B cell (primary cell): Measurements from ENCODE around the gene TRMU. TPM values are rescaled to one million over a fixed set of nuclear protein-coding genes. Genes with fewer than 3 reads are reported as not detected.

ENCODE experiments used
- ATAC-seq: fragments of 200-7000 bp; cut with Tn5 transposase; one replicate; pipeline ENCODE4 v1.10.0; 2021; ENCODE audit warnings: low read depth, mild to moderate bottlenecking, moderate number of reproducible peaks, moderate library complexity
- CTCF ChIA-PET: fragments of 350-600 bp; sonication (Branson Sonifier 250); formaldehyde crosslinking; loops from one replicate; lab custom pipeline; 2021; ENCODE audit warnings: antibody characterized with exemption, inconsistent platforms; lab: Charles Lee
- POLR2A ChIA-PET: fragments of 350-600 bp; sonication (Branson Sonifier 250); formaldehyde crosslinking; loops from one replicate; lab custom pipeline; 2021; ENCODE audit warnings: antibody characterized with exemption; lab: Charles Lee
- DNase-seq: peaks from one replicate; pipeline ENCODE4 v3.0.0; 2013
- H2AFZ ChIP-seq: 2 replicates; pipeline ENCODE4 v1.6.1; 2012; ENCODE audit warnings: mild to moderate bottlenecking, low read depth, low read length; ENCODE audit not compliant: insufficient read depth, poor library complexity, severe bottlenecking
- H3K27ac ChIP-seq, 2 donors: 1 replicate in 1 of 2; 2 replicates in 1 of 2; pipeline ENCODE4 v1.5.1; 2012 to 2013; ENCODE audit warnings: low read length in 2 of 2, mild to moderate bottlenecking in 2 of 2, moderate library complexity in 1 of 2
- H3K27me3 ChIP-seq, 4 experiments: fragments of 200-600 bp in 1 of 4; sonication (generic) in 1 of 4; replicated peaks in 1 of 4; 1 replicate in 2 of 4; 2 replicates in 2 of 4; pipeline versions ENCODE4 v1.6.1 to v1.7.0; 2013 to 2016; ENCODE audit warnings: low read length in 3 of 4, mild to moderate bottlenecking in 2 of 4, mixed read lengths in 1 of 4, moderate library complexity in 1 of 4; ENCODE audit not compliant: insufficient read depth in 4 of 4, control insufficient read depth in 3 of 4; ENCODE audit errors: control extremely low read depth in 1 of 4
- H3K36me3 ChIP-seq, 2 experiments: replicated peaks in 1 of 2; 1 replicate in 1 of 2; 2 replicates in 1 of 2; pipeline versions ENCODE4 v1.6.1 to v1.7.1; 2013; ENCODE audit warnings: low read length in 1 of 2; ENCODE audit not compliant: insufficient read depth in 2 of 2, control insufficient read depth in 1 of 2; ENCODE audit errors: control extremely low read depth in 1 of 2, extremely low read depth in 1 of 2
- H3K4me1 ChIP-seq, 2 donors: fragments of 200-600 bp in 1 of 2; sonication (generic) in 1 of 2; 1 replicate in 1 of 2; 2 replicates in 1 of 2; pipeline versions ENCODE4 v1.5.1 to v1.6.1; 2013 to 2017; ENCODE audit warnings: low read length in 2 of 2; ENCODE audit not compliant: control insufficient read depth in 2 of 2, insufficient read depth in 2 of 2
- H3K4me2 ChIP-seq: replicated peaks from 2 replicates; pipeline ENCODE3; 2012; ENCODE audit warnings: mild to moderate bottlenecking, low read depth, low read length; ENCODE audit not compliant: poor library complexity, severe bottlenecking
- H3K4me3 ChIP-seq, 5 experiments: fragments of 200-600 bp in 1 of 5; sonication (generic) in 1 of 5; 1 replicate in 3 of 5; 2 replicates in 2 of 5; pipeline versions ENCODE4 v1.5.1 to v1.7.0; 2011 to 2016; ENCODE audit warnings: low read length in 4 of 5, mild to moderate bottlenecking in 4 of 5, low read depth in 2 of 5, control low read depth in 1 of 5, moderate library complexity in 1 of 5; ENCODE audit not compliant: insufficient read depth in 1 of 5; ENCODE audit errors: control extremely low read depth in 1 of 5, extremely low read depth in 1 of 5
- H3K79me2 ChIP-seq: fragments of 200-600 bp; sonication (generic); one replicate; pipeline ENCODE4 v1.6.0; 2016; ENCODE audit warnings: low read length; ENCODE audit not compliant: control insufficient read depth, insufficient read depth
- H3K9ac ChIP-seq: fragments of 200-600 bp; sonication (generic); 2 replicates; pipeline ENCODE4 v1.6.1; 2017; ENCODE audit warnings: mild to moderate bottlenecking, low read length, moderate library complexity
- H3K9me3 ChIP-seq, 3 donors: one replicate each; pipeline versions ENCODE4 v1.6.1 to v1.7.1; 2013; ENCODE audit warnings: low read length in 2 of 3; ENCODE audit not compliant: control insufficient read depth in 2 of 3, insufficient read depth in 1 of 3; ENCODE audit errors: control extremely low read depth in 1 of 3
- H4K20me1 ChIP-seq: 2 replicates; pipeline ENCODE4 v1.6.0; 2012; ENCODE audit warnings: mild to moderate bottlenecking, low read length; ENCODE audit not compliant: insufficient read depth, control insufficient read depth, poor library complexity, severe bottlenecking
- H3K27ac Mint-ChIP-seq: one replicate; pipeline ENCODE4 v1.8.0; 2021; ENCODE audit warnings: mixed read lengths
- H3K27me3 Mint-ChIP-seq: one replicate; pipeline ENCODE4 v1.8.0; 2021; ENCODE audit warnings: mixed read lengths
- H3K4me1 Mint-ChIP-seq: one replicate; pipeline ENCODE4 v1.8.0; 2021; ENCODE audit warnings: mixed read lengths
- H3K4me3 Mint-ChIP-seq: one replicate; pipeline ENCODE4 v1.8.0; 2021; ENCODE audit warnings: mixed read lengths
- H3K9me3 Mint-ChIP-seq: one replicate; pipeline ENCODE4 v1.8.0; 2022; ENCODE audit warnings: mixed read lengths; ENCODE audit not compliant: insufficient read depth
- CTCF ChIP-seq: fragments of 200-600 bp; IDR thresholded peaks from one replicate; pipeline ENCODE4 v1.8.0; 2022; ENCODE audit warnings: antibody characterized with exemption, mild to moderate bottlenecking
- EZH2 ChIP-seq: IDR thresholded peaks from 2 replicates; pipeline ENCODE4 v1.6.1; 2012; ENCODE audit warnings: borderline replicate concordance, low read depth, mild to moderate bottlenecking, moderate library complexity, low read length; ENCODE audit not compliant: insufficient read depth, poor library complexity, severe bottlenecking
- WGBS: methylation state at CpG from one replicate; pipeline ENCODE4 v1.1.5; 2013; ENCODE audit warnings: missing lambda C conversion rate; ENCODE audit not compliant: insufficient coverage; 5-methylcytosine and 5-hydroxymethylcytosine counted together
- intact Hi-C: fragments of 100-400 bp; cut with micrococcal nuclease; formaldehyde crosslinking; loops from one replicate; pipeline ENCODE4 v1.10.0; 2022
- polyA plus RNA-seq: library from polyadenylated mRNA; depleted of rRNA; stranded (reverse); fragments of >200 nt; gene quantifications from 2 replicates; pipeline ENCODE4 v1.2.3, GENCODE V29; 2012
- total RNA-seq, 2 donors: library from RNA; stranded (reverse); fragments of 120-200 nt in 1 of 2; gene quantifications; 1 replicate in 1 of 2; 2 replicates in 1 of 2; pipeline versions ENCODE4 v1.2.3 to v1.2.4, GENCODE V29; 2013 to 2022

TRMU gene
- total and polyA plus RNA-seq, 2 donors (not counting 1 experiment from before 2014, with no cell fraction given), result 51.0 to 76.9 TPM

- H3K9ac ChIP-seq, result peak overlapping the region; percentile 58
- H3K4me1 Mint-ChIP-seq, result peaks cover 48% of the 10 kb centered on the region
- CTCF ChIA-PET, result interaction anchor here (1.7 kb wide), 1 partner anchor 282 kb away, joined by 5 read pairs; no protein-coding TSS in a partner anchor
- H3K4me3 Mint-ChIP-seq, result peak overlapping the region; percentile 81
- H3K27ac Mint-ChIP-seq, result peak overlapping the region; percentile 88
- H3K27me3 Mint-ChIP-seq, result no peaks in the 10 kb centered on the region
- H3K4me2 ChIP-seq, result peak overlapping the region; percentile 75
- peak overlapping the region in 4 of 5 experiments; percentile 27 to 53 (median 38) for H3K4me3 ChIP-seq
- no peaks in the 10 kb centered on the region for H4K20me1 ChIP-seq
- H3K4me1 ChIP-seq, result peaks cover 35 to 50% of the 10 kb centered on the region in 2 donors
- DNase-seq, result peak; percentile 50
- H2AFZ ChIP-seq, result peak overlapping the region; percentile 58
- H3K79me2 ChIP-seq, result no peaks in the 10 kb centered on the region
- H3K9me3 Mint-ChIP-seq, result no peaks in the 10 kb centered on the region
- WGBS, result 18% methylated on average over 23 of the region's 24 CpGs
- intact Hi-C loops, result loop anchor here (2.0 kb wide), 1 partner anchor 37 kb away; the partner anchor contains the start of gene CDPF1
- POLR2A ChIA-PET, result interaction anchor here (1.2 kb wide), 1 partner anchor 8 kb away, joined by 4 read pairs; the partner anchor contains the start of gene GTSE1
- TF ChIP-seq CTCF (no peak), EZH2 (no peak)
- ATAC-seq, result peak; percentile 72
- peak overlapping the region; percentile 33 to 70 for H3K27ac ChIP-seq
- peaks cover 0 to 19% (median 0%) of the 10 kb centered on the region in 3 donors for H3K9me3 ChIP-seq
- H3K36me3 ChIP-seq, result peaks cover 0 to 6% of the 10 kb centered on the region in 2 experiments
- no peaks in the 10 kb centered on the region for H3K27me3 ChIP-seq
These were observed 47.4 kb upstream of the TRMU start for GRCh38 chr22:46287873-46288751.
